HFFc6 (cell line): ENCODE measurements around the gene TTC12. TPM values are rescaled to one million over a fixed set of nuclear protein-coding genes. Genes with fewer than 3 reads are reported as not detected.

Source experiments
- DNase-seq: peaks from one replicate; pipeline ENCODE4 v3.0.0-alpha.2; 2018
- H3K27ac Mint-ChIP-seq: 2 replicates; pipeline ENCODE4 v1.8.0; 2020; ENCODE audit warnings: mild to moderate bottlenecking, mixed read lengths
- H3K27me3 Mint-ChIP-seq: 2 replicates; pipeline ENCODE4 v1.8.0; 2021; ENCODE audit warnings: mild to moderate bottlenecking, moderate library complexity, mixed read lengths; ENCODE audit not compliant: insufficient read depth
- H3K36me3 Mint-ChIP-seq: 2 replicates; pipeline ENCODE4 v1.8.0; 2021; ENCODE audit warnings: low read depth, mixed read lengths
- H3K4me1 Mint-ChIP-seq: 2 replicates; pipeline ENCODE4 v1.8.0; 2020; ENCODE audit warnings: low read depth, mixed read lengths
- H3K4me3 Mint-ChIP-seq: 2 replicates; pipeline ENCODE4 v1.8.0; 2020; ENCODE audit warnings: mild to moderate bottlenecking, moderate library complexity, mixed read lengths
- H3K9me3 Mint-ChIP-seq: 2 replicates; pipeline ENCODE4 v1.8.0; 2020; ENCODE audit warnings: mild to moderate bottlenecking, mixed read lengths
- total RNA-seq, 6 experiments: library from RNA; stranded (reverse); fragmentation: NEBNext Ultra II Directional; extraction: Animal tissue kit (Norgen Biotek cat#: 25700); gene quantifications; 2 replicates in 1 of 6; 3 replicates in 5 of 6; pipeline ENCODE4 v1.2.3, GENCODE V29; 2021
- TF ChIP-seq, protein P1 (sequence below): fragments of 200-600 bp; sonication (generic); IDR thresholded peaks from 2 replicates; pipeline ENCODE4 v1.5.0; 2021; ENCODE audit warnings: antibody characterized with exemption, mild to moderate bottlenecking

The TTC12 gene
- total RNA-seq, 6 experiments from 2014 or later: 7.4 to 11.4 (median 9.5) TPM

DNA sequence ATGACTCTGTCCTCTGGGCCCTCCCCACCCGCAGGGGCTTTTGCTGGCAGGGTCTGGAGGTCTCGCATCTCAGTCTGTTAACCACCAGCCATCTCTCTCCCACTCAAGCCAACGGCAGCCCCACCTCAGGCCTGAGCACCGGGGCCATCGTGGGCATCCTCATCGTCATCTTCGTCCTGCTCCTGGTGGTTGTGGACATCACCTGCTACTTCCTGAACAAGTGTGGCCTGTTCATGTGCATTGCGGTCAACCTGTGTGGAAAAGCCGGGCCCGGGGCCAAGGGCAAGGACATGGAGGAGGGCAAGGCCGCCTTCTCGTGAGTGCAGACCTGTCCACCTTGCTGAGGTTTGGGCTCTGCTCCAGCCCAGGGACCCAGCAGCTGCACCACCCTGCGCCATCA, 44.3 kb upstream of the TTC12 start:
- Mint-ChIP-seq H3K36me3 (no peaks in the 10 kb centered on the region), H3K4me3 (no peak overlapping the region), H3K9me3 (peaks cover 5% of the 10 kb centered on the region), H3K4me1 (no peaks in the 10 kb centered on the region), H3K27me3 (peaks cover 2% of the 10 kb centered on the region; the same call in 1 of the 2 replicates), H3K27ac (no peak overlapping the region)
- TF ChIP-seq, protein P1, sequence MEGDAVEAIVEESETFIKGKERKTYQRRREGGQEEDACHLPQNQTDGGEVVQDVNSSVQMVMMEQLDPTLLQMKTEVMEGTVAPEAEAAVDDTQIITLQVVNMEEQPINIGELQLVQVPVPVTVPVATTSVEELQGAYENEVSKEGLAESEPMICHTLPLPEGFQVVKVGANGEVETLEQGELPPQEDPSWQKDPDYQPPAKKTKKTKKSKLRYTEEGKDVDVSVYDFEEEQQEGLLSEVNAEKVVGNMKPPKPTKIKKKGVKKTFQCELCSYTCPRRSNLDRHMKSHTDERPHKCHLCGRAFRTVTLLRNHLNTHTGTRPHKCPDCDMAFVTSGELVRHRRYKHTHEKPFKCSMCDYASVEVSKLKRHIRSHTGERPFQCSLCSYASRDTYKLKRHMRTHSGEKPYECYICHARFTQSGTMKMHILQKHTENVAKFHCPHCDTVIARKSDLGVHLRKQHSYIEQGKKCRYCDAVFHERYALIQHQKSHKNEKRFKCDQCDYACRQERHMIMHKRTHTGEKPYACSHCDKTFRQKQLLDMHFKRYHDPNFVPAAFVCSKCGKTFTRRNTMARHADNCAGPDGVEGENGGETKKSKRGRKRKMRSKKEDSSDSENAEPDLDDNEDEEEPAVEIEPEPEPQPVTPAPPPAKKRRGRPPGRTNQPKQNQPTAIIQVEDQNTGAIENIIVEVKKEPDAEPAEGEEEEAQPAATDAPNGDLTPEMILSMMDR: no peak
- DNase-seq: no peak

DNA sequence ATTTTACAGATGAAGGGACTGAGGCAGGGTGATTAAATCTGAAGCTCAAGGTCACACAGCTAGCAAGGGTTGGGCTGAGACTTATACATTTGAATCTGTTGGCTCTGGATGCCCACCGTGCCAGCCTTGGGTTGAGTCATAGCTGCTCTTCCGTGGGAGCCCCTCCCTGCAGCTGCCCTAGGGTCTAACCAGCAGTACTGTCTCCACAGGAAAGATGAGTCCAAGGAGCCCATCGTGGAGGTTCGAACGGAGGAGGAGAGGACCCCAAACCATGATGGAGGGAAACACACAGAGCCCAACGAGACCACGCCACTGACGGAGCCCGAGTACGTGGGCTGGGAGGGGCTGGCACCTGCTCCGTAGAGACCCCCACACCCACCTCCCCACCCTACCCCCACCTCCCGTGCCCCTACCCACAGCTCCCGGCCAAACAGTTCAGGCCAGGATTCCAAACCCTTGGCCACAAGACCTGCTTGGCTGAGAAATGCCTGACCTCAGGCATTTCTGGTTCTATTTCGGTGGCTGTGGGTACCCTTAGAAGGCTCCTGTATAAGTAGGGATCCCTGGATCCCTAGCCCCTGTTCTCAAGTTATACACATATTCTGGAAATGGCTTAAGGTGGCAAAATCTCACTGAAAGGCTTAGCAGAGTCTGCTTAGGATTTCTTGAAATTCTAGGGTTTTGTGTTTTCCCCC, 42.7 kb upstream of the TTC12 start:
- Mint-ChIP-seq H3K27me3 (peaks cover 5% of the 10 kb centered on the region), H3K4me1 (no peaks in the 10 kb centered on the region), H3K27ac (no peak overlapping the region)

DNA sequence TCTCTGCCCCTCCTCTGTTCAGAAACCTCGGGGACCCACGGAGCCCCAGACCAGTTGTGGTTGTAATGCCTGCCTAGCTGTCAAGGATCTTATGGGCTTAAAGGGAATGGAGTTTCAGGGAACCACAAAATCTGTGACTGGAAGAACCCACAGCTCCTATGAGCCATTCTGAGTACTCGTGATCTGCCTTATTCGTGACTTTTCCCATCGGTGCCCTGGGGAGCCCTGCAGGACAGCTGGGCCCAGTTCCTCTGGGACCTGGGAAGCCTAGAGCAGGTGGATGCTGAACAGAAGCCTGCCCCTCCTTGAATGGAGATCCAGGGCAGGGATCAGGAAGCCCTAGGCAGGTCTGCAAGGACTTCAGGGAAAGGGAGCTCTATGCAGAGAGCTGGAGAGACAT, 42.1 kb upstream of the TTC12 start:
- H3K4me1 Mint-ChIP-seq: no peaks in the 10 kb centered on the region
- peaks cover 5% of the 10 kb centered on the region for H3K9me3 Mint-ChIP-seq
- no peak for DNase-seq
- peaks cover 7% of the 10 kb centered on the region for H3K27me3 Mint-ChIP-seq
- no peaks in the 10 kb centered on the region for H3K36me3 Mint-ChIP-seq
- no peak overlapping the region for H3K27ac Mint-ChIP-seq
- H3K4me3 Mint-ChIP-seq: no peak overlapping the region
- TF ChIP-seq, protein P1: no peak

More for the DNA sequence above, 42.7 kb upstream of the TTC12 start:
- Mint-ChIP-seq H3K9me3 (peaks cover 5% of the 10 kb centered on the region), H3K4me3 (no peak overlapping the region), H3K36me3 (no peaks in the 10 kb centered on the region)
- TF ChIP-seq, protein P1: no peak
- DNase-seq: no peak

DNA sequence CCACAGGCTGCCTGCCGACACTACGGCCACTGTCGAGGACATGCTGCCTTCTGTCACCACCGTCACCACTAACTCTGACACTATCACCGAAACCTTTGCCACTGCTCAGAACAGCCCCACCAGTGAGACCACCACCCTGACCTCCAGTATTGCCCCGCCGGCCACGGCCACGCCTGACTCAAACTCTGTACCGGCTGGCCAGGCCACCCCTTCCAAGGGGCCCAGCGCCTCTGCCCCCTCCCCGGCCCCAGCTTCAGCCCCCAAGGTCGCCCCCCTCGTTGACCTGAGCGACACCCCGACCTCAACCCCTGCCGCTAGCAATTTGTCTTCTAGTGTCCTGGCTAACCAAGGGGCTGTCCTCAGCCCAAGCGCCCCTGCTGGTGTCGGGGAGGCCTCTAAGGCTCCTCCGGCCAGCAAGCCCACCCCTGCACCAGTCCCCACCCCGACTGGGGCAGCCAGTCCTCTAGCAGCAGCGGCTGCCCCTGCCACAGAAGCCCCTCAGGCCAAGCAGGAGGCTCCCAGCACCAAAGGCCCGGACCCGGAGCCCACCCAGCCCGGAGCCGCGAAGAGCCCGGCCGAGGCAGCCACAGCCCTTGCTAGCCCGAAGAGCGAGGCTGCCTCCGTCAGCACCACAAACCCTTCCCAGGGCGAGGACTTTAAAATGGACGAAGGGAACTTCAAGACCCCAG, 41.3 kb upstream of the TTC12 start:
- TF ChIP-seq, protein P1: no peak
- H3K4me3 Mint-ChIP-seq: no peak overlapping the region
- DNase-seq: no peak
- H3K4me1 Mint-ChIP-seq: no peaks in the 10 kb centered on the region
- peaks cover 5% of the 10 kb centered on the region for H3K9me3 Mint-ChIP-seq
- no peaks in the 10 kb centered on the region for H3K36me3 Mint-ChIP-seq
- no peak overlapping the region for H3K27ac Mint-ChIP-seq
- peaks cover 9% of the 10 kb centered on the region for H3K27me3 Mint-ChIP-seq

DNA sequence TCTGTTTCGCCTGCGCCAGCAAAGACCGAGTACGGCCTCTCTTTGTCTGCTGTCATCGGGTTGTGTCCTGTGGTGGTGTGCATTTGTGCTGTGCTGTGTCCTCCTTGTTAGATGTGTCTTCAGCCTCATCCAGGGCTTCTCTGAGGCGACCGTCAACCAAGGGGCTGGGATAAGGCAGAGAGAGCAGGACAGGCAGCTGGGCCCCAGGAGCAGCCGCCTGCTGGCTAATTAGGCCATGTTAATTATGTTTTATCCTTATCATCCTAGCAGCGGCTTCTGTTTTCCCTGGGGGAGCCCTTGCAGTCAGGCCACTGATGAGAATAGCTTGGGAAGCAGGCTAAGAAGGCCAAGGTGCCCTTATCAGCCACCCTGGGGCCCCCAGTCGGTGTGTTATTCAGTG, 40.7 kb upstream of the TTC12 start:
- peaks cover 5% of the 10 kb centered on the region for H3K9me3 Mint-ChIP-seq
- H3K27ac Mint-ChIP-seq: no peak overlapping the region
- H3K4me1 Mint-ChIP-seq: no peaks in the 10 kb centered on the region
- TF ChIP-seq, protein P1: no peak
- H3K4me3 Mint-ChIP-seq: no peak overlapping the region
- peaks cover 9% of the 10 kb centered on the region for H3K27me3 Mint-ChIP-seq
- no peaks in the 10 kb centered on the region for H3K36me3 Mint-ChIP-seq
- DNase-seq: no peak
